Measurements from ENCODE around the gene ABHD2.

ABHD2 gene

DNA sequence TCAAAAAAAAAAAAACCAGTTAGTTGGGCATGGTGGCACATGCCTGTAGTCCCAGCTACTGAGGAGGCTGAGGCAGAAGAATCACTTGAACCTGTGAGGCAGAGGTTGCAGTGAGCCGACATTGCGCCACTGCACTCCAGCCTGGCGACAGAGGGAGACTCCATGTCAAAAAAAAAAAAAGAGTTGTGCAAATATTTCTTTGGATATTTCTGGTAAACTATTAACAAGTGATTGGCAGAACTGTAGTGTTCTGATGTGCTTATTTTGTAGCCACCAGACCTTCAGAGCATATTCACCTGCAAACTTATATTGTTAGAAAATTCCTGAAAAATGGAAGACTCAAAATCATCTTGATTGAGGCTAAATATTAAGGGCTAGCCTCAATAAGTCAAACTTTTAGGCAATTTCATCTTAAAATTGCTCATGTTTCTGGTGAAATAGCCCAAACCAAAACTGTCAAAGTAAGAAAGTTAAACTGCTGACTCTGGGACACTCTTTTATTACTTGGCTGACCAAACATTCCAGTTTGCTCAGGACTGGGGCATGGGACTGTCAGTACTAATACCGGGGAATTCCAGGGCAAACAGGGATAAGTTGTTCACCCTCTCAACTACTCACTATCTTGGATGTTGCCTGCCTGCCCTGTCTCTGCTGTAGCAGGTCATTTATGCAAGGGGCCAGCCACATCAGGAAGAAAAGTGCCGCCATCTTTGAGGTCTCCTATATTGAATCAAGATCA lies 37.0 kb downstream of the ABHD2 start:
- DNase-seq (ENCODE audit: low read depth): no peak
- TF ChIP-seq, protein P1, sequence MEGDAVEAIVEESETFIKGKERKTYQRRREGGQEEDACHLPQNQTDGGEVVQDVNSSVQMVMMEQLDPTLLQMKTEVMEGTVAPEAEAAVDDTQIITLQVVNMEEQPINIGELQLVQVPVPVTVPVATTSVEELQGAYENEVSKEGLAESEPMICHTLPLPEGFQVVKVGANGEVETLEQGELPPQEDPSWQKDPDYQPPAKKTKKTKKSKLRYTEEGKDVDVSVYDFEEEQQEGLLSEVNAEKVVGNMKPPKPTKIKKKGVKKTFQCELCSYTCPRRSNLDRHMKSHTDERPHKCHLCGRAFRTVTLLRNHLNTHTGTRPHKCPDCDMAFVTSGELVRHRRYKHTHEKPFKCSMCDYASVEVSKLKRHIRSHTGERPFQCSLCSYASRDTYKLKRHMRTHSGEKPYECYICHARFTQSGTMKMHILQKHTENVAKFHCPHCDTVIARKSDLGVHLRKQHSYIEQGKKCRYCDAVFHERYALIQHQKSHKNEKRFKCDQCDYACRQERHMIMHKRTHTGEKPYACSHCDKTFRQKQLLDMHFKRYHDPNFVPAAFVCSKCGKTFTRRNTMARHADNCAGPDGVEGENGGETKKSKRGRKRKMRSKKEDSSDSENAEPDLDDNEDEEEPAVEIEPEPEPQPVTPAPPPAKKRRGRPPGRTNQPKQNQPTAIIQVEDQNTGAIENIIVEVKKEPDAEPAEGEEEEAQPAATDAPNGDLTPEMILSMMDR (IDR thresholded peaks at IDR 0.05; ENCODE audit: low read depth, low read length): no peak
- TF ChIP-seq MYC (IDR thresholded peaks at IDR 0.05; ENCODE audit: low read depth, low read length) (no peak), POLR2A (IDR thresholded peaks at IDR 0.05; ENCODE audit: extremely low read depth, insufficient read length) (no peak)
- TF ChIP-seq, protein P2, sequence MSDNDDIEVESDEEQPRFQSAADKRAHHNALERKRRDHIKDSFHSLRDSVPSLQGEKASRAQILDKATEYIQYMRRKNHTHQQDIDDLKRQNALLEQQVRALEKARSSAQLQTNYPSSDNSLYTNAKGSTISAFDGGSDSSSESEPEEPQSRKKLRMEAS (IDR thresholded peaks at IDR 0.05; ENCODE audit: low read depth, low read length): no peak
- no peak overlapping the region for H3K4me3 ChIP-seq (ENCODE audit: low read depth, low read length)

DNA sequence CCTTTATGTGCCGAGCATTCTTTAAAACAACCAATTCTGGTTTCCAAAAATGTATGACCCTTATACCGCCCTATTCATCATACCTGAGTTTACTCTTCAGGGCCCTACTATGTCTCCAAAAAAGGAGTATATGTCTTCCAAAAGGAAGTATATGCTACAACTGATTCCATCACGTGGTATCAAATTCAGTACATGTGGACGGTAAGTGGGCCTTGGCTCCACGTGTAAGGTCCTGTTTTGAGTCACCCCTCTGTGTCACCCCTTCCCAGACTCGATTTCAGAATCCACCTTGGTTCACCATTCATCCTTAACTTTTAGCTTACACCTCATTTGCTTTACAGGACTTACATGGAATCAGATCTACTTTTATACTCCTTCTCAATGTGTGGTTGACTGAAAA lies 37.8 kb downstream of the ABHD2 start:
- no peak overlapping the region for H3K4me3 ChIP-seq (ENCODE audit: low read depth, low read length)
- no peak for DNase-seq (ENCODE audit: low read depth)
- TF ChIP-seq POLR2A (IDR thresholded peaks at IDR 0.05; ENCODE audit: extremely low read depth, insufficient read length) (no peak), MYC (IDR thresholded peaks at IDR 0.05; ENCODE audit: low read depth, low read length) (no peak)
- TF ChIP-seq, protein P2 (IDR thresholded peaks at IDR 0.05; ENCODE audit: low read depth, low read length): no peak
- TF ChIP-seq, protein P1 (IDR thresholded peaks at IDR 0.05; ENCODE audit: low read depth, low read length): no peak

DNA sequence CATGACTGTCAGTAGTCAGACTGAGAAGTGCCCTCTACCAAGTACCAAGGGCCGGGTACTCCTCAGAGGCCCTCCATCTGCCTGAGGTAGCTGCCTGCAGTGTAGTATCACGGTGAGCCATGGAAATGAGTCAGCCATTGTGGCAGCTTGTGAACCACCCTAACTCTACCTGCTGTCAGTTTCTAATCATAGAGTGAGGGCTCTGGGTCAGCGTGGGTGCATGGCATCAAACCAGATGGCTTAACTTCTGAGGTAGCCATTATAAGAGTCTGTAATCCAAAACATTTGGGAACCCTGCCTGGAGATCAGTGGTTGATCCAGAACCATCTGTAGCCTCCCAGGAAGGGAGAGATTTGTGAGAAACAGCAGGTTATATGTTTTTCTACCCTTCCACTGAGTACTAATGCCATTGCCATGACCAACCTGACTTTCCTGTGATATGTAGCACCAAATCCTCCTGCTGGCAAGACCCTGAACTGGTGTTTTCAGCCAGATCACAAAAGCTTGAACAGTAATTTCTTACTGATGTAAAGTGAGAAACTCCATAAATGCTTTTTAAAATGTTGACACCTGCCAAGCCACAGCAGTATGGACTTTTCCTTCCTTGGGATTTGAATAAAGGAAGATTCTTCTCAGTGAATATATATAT lies 38.9 kb downstream of the ABHD2 start:
- H3K4me3 ChIP-seq (ENCODE audit: low read depth, low read length): no peak overlapping the region
- no peak for DNase-seq (ENCODE audit: low read depth)
- TF ChIP-seq POLR2A (IDR thresholded peaks at IDR 0.05; ENCODE audit: extremely low read depth, insufficient read length) (no peak), MYC (IDR thresholded peaks at IDR 0.05; ENCODE audit: low read depth, low read length) (no peak)
- TF ChIP-seq, protein P1 (IDR thresholded peaks at IDR 0.05; ENCODE audit: low read depth, low read length): no peak
- TF ChIP-seq, protein P2 (IDR thresholded peaks at IDR 0.05; ENCODE audit: low read depth, low read length): no peak

DNA sequence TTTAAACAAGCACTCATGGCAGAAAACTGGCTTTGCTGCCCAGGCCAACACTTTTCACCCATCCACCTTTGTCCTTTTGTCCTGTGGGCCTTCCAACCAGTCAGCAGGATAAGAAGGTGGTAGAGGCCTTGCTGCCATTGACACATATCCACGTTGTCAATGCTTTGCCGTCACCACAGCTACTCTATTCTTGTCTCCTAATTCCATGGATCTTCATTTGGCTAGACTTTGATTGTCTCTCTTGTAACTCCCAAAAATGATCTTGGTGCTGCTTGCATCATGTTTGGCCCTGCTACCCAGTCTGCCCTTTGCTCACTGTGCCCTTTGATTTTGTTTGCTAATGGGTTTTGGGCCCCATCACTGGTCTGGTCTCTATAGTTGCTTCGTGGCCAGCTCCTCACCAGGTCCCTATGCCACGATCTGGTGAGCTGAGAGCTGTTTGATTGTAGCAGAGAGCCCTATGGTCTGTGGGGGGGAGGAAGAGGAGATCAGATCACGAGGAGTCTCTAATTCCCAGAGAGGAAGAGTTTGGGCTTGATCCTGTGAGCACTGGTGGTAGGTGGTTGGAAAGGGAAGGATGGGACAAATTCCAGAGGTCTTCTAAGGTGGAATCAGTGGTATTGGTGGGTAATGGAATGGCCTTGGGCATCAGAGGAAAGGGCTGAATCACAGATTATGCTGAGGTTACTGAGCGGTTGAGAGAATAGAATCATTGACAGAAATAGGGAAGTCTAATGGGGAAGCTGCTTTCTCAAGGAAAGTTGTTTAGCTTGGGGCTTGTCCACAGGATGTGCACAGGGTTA lies 40.3 kb downstream of the ABHD2 start:
- TF ChIP-seq, protein P1 (IDR thresholded peaks at IDR 0.05; ENCODE audit: low read depth, low read length): no peak
- TF ChIP-seq MYC (IDR thresholded peaks at IDR 0.05; ENCODE audit: low read depth, low read length): no peak
- no peak for TF ChIP-seq POLR2A (IDR thresholded peaks at IDR 0.05; ENCODE audit: extremely low read depth, insufficient read length)
- TF ChIP-seq, protein P2 (IDR thresholded peaks at IDR 0.05; ENCODE audit: low read depth, low read length): no peak
- H3K4me3 ChIP-seq (ENCODE audit: low read depth, low read length): no peak overlapping the region
- peak; percentile 74 for DNase-seq (ENCODE audit: low read depth)

DNA sequence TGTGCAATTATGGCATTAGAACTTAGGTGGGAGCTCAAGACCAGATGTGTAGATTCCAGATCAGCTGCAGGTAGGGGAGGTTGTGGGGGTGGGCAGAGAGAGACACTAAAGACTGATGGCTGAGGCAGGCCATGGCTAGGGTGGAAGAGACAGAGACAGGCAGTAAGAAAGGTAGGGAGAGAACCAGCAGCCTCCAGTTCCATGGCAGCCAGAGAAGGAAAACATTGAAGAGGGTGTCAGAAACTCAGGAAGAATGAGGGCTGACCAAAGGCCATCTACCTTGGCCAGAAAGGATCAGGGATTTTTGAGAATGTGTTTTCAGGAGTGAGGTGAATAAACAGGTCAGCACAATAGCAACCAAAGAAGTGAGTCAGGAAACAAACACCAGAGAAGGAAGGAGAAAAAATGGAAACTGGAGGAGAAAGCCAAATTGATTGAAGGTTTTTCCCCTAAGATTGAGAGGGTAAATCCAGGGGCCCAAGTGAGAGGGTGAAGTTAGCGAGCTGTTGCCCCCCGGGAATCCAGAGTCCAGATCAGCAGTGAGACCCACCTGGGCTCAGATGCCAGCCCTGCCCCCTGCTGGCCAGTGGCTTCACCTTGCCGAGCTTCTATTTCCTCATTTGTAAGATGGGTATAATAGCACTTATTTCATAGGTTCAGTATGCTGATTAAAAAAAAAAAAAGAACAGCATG lies 41.0 kb downstream of the ABHD2 start:
- DNase-seq (ENCODE audit: low read depth): peak; percentile 64
- TF ChIP-seq MYC (IDR thresholded peaks at IDR 0.05; ENCODE audit: low read depth, low read length): no peak
- TF ChIP-seq, protein P1 (IDR thresholded peaks at IDR 0.05; ENCODE audit: low read depth, low read length): peak; percentile 76
- no peak for TF ChIP-seq POLR2A (IDR thresholded peaks at IDR 0.05; ENCODE audit: extremely low read depth, insufficient read length)
- H3K4me3 ChIP-seq (ENCODE audit: low read depth, low read length): no peak overlapping the region
